DND-41 (cell line): Measurements from ENCODE around the gene DUSP5.

Experiments
- ATAC-seq: fragments of 200-7000 bp; cut with Tn5 transposase; 3 replicates; pipeline ENCODE4 v1.9.1; 2021; ENCODE audit warnings: low read depth; ENCODE audit not compliant: insufficient read depth
- DNase-seq: peaks from one replicate; pipeline ENCODE4 v3.0.0-alpha.2; 2020
- H2AFZ ChIP-seq: 2 replicates; pipeline ENCODE4 v1.6.0; 2012; ENCODE audit warnings: low read depth, low read length
- H3K27ac ChIP-seq: 2 replicates; pipeline ENCODE4 v1.5.1; 2012; ENCODE audit warnings: low read length, inconsistent platforms
- H3K27me3 ChIP-seq: fragments of 200-600 bp; sonication (generic); 2 replicates; pipeline ENCODE4 v1.6.0; 2012; ENCODE audit warnings: low read length, mild to moderate bottlenecking, inconsistent platforms; ENCODE audit not compliant: insufficient read depth, poor library complexity
- H3K36me3 ChIP-seq: 2 replicates; pipeline ENCODE4 v1.5.1; 2012; ENCODE audit warnings: low read length, inconsistent platforms; ENCODE audit not compliant: insufficient read depth
- H3K4me1 ChIP-seq: 2 replicates; pipeline ENCODE4 v1.5.1; 2012; ENCODE audit warnings: mild to moderate bottlenecking, low read length; ENCODE audit not compliant: insufficient read depth
- H3K4me2 ChIP-seq: 2 replicates; pipeline ENCODE4 v1.6.0; 2012; ENCODE audit warnings: mild to moderate bottlenecking, moderate library complexity, low read length, inconsistent platforms; ENCODE audit not compliant: insufficient read depth
- H3K4me3 ChIP-seq, 2 experiments: fragments of 200-600 bp in 1 of 2; shearing (Covaris generic) in 1 of 2; 2 replicates each; pipeline ENCODE4 v1.5.1; 2012 to 2016; ENCODE audit warnings: inconsistent platforms in 2 of 2, low read length in 2 of 2, mild to moderate bottlenecking in 2 of 2, low read depth in 1 of 2, moderate library complexity in 1 of 2
- H3K79me2 ChIP-seq: 2 replicates; pipeline ENCODE4 v1.6.0; 2012; ENCODE audit warnings: low read length, inconsistent platforms; ENCODE audit not compliant: insufficient read depth
- H3K9ac ChIP-seq: 2 replicates; pipeline ENCODE4 v1.6.0; 2012; ENCODE audit warnings: low read depth, mild to moderate bottlenecking, inconsistent platforms, low read length, moderate library complexity
- H3K9me3 ChIP-seq: 2 replicates; pipeline ENCODE4 v1.5.1; 2012; ENCODE audit warnings: low read length, moderate library complexity, mild to moderate bottlenecking, inconsistent platforms; ENCODE audit not compliant: insufficient read depth, severe bottlenecking
- H4K20me1 ChIP-seq: 2 replicates; pipeline ENCODE4 v1.6.0; 2012; ENCODE audit warnings: low read length; ENCODE audit not compliant: insufficient read depth
- EZH2 ChIP-seq: IDR thresholded peaks from 3 replicates; pipeline ENCODE4 v1.6.1; 2012; ENCODE audit warnings: borderline replicate concordance, low read depth, mild to moderate bottlenecking, moderate library complexity, low read length, inconsistent platforms; ENCODE audit not compliant: severe bottlenecking
- TF ChIP-seq, protein P1 (sequence below): IDR thresholded peaks from 2 replicates; pipeline ENCODE4 v1.5.1; 2012; ENCODE audit warnings: borderline replicate concordance, low read length, moderate library complexity, mild to moderate bottlenecking; ENCODE audit not compliant: poor library complexity, severe bottlenecking; ENCODE audit errors: extremely low read depth

The DUSP5 gene

DNA sequence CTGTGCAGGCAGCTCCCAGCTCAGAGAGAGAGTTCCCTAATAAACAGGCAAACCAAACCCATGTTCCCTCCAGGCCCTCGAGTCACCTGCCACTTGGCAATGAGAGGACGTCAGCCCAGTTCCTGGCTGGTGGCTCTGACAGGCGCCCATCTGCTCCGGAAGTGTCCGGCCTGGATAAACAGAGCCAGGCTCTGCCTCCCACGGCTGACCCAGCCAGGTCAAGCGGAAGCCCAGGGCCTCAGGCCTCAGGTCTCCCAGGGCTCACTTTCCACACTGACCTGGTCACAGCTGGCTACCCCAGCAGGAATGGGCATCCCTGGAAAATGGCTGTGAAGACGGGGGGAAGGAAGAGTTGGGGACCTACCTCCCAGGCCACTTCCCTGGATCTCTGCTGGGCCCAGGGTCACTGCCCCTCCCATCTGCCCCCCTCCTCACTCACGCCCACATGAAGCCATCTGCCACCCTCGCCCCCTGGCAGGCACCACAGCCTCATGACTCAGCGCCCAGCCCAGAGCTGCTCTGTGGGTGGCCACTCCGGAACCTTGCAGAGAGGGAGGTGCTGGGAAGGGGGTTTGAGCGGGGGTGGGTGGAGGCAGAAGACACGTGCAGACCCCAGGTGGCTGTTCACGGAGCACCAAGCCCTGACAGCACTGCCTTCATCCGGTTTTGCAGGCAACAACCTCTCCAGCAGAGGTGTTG, 37.4 kb upstream of the DUSP5 start:
- no peak for TF ChIP-seq EZH2
- TF ChIP-seq, protein P1, sequence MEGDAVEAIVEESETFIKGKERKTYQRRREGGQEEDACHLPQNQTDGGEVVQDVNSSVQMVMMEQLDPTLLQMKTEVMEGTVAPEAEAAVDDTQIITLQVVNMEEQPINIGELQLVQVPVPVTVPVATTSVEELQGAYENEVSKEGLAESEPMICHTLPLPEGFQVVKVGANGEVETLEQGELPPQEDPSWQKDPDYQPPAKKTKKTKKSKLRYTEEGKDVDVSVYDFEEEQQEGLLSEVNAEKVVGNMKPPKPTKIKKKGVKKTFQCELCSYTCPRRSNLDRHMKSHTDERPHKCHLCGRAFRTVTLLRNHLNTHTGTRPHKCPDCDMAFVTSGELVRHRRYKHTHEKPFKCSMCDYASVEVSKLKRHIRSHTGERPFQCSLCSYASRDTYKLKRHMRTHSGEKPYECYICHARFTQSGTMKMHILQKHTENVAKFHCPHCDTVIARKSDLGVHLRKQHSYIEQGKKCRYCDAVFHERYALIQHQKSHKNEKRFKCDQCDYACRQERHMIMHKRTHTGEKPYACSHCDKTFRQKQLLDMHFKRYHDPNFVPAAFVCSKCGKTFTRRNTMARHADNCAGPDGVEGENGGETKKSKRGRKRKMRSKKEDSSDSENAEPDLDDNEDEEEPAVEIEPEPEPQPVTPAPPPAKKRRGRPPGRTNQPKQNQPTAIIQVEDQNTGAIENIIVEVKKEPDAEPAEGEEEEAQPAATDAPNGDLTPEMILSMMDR, result no peak
- H3K36me3 ChIP-seq, result no peaks in the 10 kb centered on the region
- no peak overlapping the region for H3K4me2 ChIP-seq
- peaks cover 3% of the 10 kb centered on the region for H3K27me3 ChIP-seq
- ATAC-seq (peak; percentile 76), DNase-seq (peak; percentile 47)
- no peaks in the 10 kb centered on the region for H3K9me3 ChIP-seq
- no peaks in the 10 kb centered on the region for H3K4me1 ChIP-seq
- H3K79me2 ChIP-seq, result no peaks in the 10 kb centered on the region
- no peak overlapping the region for H3K4me3 ChIP-seq
- no peak overlapping the region for H2AFZ ChIP-seq
- no peaks in the 10 kb centered on the region; the same call in 1 of the 2 replicates for H4K20me1 ChIP-seq
- no peak overlapping the region for H3K27ac ChIP-seq
- no peak overlapping the region for H3K9ac ChIP-seq

DNA sequence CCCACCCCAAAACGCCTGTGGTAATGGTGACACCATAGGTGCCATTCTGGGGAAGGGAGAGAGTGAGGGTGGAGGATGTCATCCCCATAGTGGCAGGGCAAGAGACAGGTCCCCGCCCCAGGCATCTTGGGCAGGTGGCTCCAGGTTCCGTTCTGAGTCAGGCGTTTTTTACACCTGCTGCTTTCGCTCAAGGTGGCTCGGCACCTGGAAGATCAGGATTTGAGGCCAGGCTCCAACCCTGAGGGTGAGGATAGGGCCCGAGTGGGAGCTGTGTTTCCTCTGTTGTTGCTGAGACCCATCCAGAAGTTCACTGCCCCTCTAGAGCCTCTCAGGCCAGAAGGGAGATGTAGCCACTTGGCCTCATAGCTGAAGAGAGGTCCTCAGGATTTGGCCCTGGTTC, 36.6 kb upstream of the DUSP5 start:
- no peaks in the 10 kb centered on the region for H3K4me1 ChIP-seq
- no peak overlapping the region for H3K27ac ChIP-seq
- no peak overlapping the region for H3K4me3 ChIP-seq
- H3K79me2 ChIP-seq, result no peaks in the 10 kb centered on the region
- H3K4me2 ChIP-seq, result no peak overlapping the region
- no peaks in the 10 kb centered on the region for H3K36me3 ChIP-seq
- ATAC-seq (no peak), DNase-seq (no peak)
- H2AFZ ChIP-seq, result no peak overlapping the region
- H3K9me3 ChIP-seq, result no peaks in the 10 kb centered on the region
- no peaks in the 10 kb centered on the region for H3K27me3 ChIP-seq
- no peak overlapping the region for H3K9ac ChIP-seq
- TF ChIP-seq, protein P1, result no peak
- TF ChIP-seq EZH2, result no peak
- no peaks in the 10 kb centered on the region; the same call in 1 of the 2 replicates for H4K20me1 ChIP-seq

DNA sequence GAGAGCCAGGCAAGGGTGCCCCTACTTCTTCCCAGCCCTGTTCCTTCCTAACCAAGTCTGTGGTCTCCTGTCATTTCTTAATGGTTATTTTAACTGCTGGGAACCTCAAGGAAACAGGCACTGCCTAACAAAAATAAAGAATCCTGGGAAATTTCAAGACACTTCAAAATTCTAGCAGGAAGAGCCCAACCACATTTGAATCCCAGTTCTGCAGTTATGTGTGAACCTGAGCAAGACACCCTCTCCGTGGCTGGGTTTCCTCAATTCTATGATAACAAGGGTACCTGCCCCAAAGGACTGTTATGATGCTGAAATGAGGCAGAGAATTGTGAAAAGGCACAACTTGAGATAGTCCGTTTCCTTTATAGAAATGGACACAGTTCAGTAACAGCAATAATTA, 36.2 kb upstream of the DUSP5 start:
- Histone ChIP-seq H3K4me1 (no peaks in the 10 kb centered on the region), H3K27ac (no peak overlapping the region), H3K4me3 (no peak overlapping the region), H3K36me3 (no peaks in the 10 kb centered on the region), H3K9me3 (no peaks in the 10 kb centered on the region), H3K79me2 (no peaks in the 10 kb centered on the region), H2AFZ (no peak overlapping the region), H3K27me3 (no peaks in the 10 kb centered on the region), H4K20me1 (no peaks in the 10 kb centered on the region; the same call in 1 of the 2 replicates), H3K9ac (no peak overlapping the region), H3K4me2 (no peak overlapping the region)
- TF ChIP-seq, protein P1, result no peak
- TF ChIP-seq EZH2, result no peak
- DNase-seq (no peak), ATAC-seq (no peak)
